ENCODE data around the gene CCDC154. TPM values are rescaled to one million over a fixed set of nuclear protein-coding genes. Genes with fewer than 3 reads are reported as not detected.
"Not testable (repeated sequence)": the region's sequence is repeated elsewhere in the genome, so short reads cannot be mapped to it uniquely, and the experiment has no call there.

CCDC154 gene
- total RNA-seq, 1 experiment from 2014 or later: not detected

- DNase-seq (ENCODE audit: low read depth): no peak
These were observed 29.9 kb upstream of the CCDC154 start for GRCh38 chr16:1474082-1474795.

- no peak for DNase-seq (ENCODE audit: low read depth)
These were observed 28.6 kb upstream of the CCDC154 start for GRCh38 chr16:1472974-1473373.

GRCh38 chr16:1471569-1472194 is 27.3 kb upstream of the CCDC154 start:
- DNase-seq (ENCODE audit: low read depth): no peak

GRCh38 chr16:1470481-1471251 is 26.3 kb upstream of the CCDC154 start:
- peak; percentile 51 for DNase-seq (ENCODE audit: low read depth)

- no peak for DNase-seq (ENCODE audit: low read depth)
These were observed 25.4 kb upstream of the CCDC154 start for GRCh38 chr16:1469693-1470201.

- DNase-seq (ENCODE audit: low read depth): not testable (repeated sequence)
These were observed 24.8 kb upstream of the CCDC154 start for GRCh38 chr16:1469141-1469540.

- DNase-seq (ENCODE audit: low read depth): no peak
These were observed 24.1 kb upstream of the CCDC154 start for GRCh38 chr16:1468426-1468810.

- DNase-seq (ENCODE audit: low read depth): no peak
These were observed 22.7 kb upstream of the CCDC154 start for GRCh38 chr16:1466968-1467521.

- DNase-seq (ENCODE audit: low read depth): no peak
These were observed 21.7 kb upstream of the CCDC154 start for GRCh38 chr16:1466054-1466453.

- DNase-seq (ENCODE audit: low read depth): no peak
These were observed 21.2 kb upstream of the CCDC154 start for GRCh38 chr16:1465567-1465915.

- no peak for DNase-seq (ENCODE audit: low read depth)
These were observed 20.7 kb upstream of the CCDC154 start for GRCh38 chr16:1464894-1465566.

GRCh38 chr16:1464196-1464893 is 20.0 kb upstream of the CCDC154 start:
- no peak for DNase-seq (ENCODE audit: low read depth)

- DNase-seq (ENCODE audit: low read depth): no peak
These were observed 16.8 kb upstream of the CCDC154 start for GRCh38 chr16:1461146-1461545.

GRCh38 chr16:1460602-1461138 is 16.3 kb upstream of the CCDC154 start:
- DNase-seq (ENCODE audit: low read depth): no peak

GRCh38 chr16:1459967-1460366 is 15.6 kb upstream of the CCDC154 start:
- DNase-seq (ENCODE audit: low read depth): no peak

GRCh38 chr16:1458977-1459341 is 14.6 kb upstream of the CCDC154 start:
- no peak for DNase-seq (ENCODE audit: low read depth)

- DNase-seq (ENCODE audit: low read depth): no peak
These were observed 14.1 kb upstream of the CCDC154 start for GRCh38 chr16:1458336-1458976.

GRCh38 chr16:1457489-1458245 is 13.3 kb upstream of the CCDC154 start:
- DNase-seq (ENCODE audit: low read depth): no peak

- DNase-seq (ENCODE audit: low read depth): no peak
These were observed 12.6 kb upstream of the CCDC154 start for GRCh38 chr16:1456951-1457350.

Data from RPMI7951 (cell line).